ENCODE data around the gene SFTA2.

DNA sequence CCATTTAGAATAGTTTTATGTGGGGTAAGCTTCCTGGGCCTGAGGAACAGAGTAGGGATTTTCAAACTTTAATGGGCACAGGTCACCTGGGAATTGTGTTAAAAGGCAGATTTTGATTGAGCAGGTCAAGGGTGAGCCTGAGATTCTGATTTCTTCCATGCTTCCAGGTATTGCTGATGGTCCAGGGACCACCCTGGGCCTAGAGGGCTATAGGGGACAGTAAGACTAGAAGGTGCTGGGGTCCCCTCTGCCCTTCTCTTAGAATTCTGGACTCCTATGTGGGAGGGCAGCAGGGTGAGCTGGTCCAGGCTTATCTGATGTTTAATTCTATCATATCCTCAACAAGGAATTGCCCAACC is 45.1 kb downstream of the SFTA2 start:
- no peak for TF ChIP-seq CHD2 (IDR thresholded peaks at IDR 0.05; ENCODE audit: borderline replicate concordance, low read depth, low read length)
- TF ChIP-seq, protein P1, sequence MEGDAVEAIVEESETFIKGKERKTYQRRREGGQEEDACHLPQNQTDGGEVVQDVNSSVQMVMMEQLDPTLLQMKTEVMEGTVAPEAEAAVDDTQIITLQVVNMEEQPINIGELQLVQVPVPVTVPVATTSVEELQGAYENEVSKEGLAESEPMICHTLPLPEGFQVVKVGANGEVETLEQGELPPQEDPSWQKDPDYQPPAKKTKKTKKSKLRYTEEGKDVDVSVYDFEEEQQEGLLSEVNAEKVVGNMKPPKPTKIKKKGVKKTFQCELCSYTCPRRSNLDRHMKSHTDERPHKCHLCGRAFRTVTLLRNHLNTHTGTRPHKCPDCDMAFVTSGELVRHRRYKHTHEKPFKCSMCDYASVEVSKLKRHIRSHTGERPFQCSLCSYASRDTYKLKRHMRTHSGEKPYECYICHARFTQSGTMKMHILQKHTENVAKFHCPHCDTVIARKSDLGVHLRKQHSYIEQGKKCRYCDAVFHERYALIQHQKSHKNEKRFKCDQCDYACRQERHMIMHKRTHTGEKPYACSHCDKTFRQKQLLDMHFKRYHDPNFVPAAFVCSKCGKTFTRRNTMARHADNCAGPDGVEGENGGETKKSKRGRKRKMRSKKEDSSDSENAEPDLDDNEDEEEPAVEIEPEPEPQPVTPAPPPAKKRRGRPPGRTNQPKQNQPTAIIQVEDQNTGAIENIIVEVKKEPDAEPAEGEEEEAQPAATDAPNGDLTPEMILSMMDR (IDR thresholded peaks at IDR 0.05 in 2 of 3, conservative IDR thresholded peaks at IDR 0.05 in 1 of 3; ENCODE audit: control insufficient read depth in 2 of 3, extremely low read depth in 1 of 3, insufficient read depth in 1 of 3, low read depth in 3 of 3, low read length in 3 of 3), result no peak
